Hematopoietic multipotent progenitor cell treated with erythropoietin and hydrocortisone succinate and interleukin-3 and kit ligand, for 8 days (in vitro differentiated cells): ENCODE results near the gene TRMT2A.

Experiments used
- DNase-seq: peaks from one replicate; pipeline ENCODE4 v3.0.0-alpha.2; 2015

The TRMT2A gene

DNA sequence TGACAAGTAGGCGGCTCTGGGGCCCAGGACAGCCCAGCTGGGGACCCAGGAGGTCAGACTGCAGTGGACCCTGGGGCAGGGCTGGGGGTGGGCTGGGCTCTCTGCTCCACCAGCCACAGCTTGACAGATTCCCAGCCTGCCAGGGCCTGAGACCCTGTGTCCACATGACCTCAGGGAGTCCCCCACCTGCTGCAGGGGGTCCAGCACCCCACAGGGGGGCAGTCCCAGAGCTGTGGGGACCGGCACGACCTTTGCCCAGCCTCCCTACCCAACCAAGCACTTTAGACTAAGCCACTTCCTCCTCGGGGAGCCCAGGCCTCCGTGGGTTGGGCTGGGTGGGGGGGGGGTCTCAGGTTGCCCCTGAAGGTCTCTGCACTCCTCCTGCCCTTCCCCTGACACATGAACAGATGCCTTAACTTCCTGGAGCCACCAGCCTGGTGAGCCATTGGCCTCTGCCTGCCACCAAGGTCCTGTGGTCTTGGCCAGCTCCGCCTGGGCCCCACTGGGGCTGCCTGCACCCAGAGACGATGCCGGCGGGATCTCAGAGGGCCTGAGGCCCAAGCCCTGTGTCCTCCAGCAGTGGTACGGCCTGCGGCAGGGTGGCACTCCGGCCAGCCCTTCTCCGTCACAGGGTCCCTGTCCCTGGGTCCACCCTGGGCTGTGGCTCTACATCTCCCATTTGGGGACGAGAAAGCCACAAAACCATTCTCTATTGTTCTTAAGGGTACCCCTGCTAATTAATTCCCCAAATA lies 30.4 kb upstream of the TRMT2A start:
- no peak for DNase-seq

DNA sequence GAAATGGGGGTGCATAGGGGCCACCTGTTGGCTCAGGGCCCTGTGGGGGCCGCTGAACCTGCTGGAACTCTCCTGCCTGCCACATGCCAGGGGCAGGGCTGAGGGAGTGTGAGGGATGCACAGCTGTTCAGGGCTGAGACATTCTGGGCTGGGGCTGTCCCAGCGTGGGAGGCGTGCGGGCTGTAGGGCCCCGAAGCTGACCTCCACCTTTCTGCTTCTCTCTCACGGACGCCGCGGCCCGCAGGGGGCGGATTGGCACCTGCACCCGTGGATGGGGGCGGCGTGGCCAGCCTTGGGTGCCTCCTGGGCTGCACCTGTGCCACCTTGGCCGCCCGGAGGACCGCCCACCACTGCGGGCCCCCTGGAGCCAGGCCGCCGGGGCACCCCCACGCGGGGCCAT lies 29.8 kb upstream of the TRMT2A start:
- no peak for DNase-seq

- DNase-seq: no peak
These were observed 28.8 kb upstream of the TRMT2A start for GRCh38 chr22:20145832-20146223.

DNA sequence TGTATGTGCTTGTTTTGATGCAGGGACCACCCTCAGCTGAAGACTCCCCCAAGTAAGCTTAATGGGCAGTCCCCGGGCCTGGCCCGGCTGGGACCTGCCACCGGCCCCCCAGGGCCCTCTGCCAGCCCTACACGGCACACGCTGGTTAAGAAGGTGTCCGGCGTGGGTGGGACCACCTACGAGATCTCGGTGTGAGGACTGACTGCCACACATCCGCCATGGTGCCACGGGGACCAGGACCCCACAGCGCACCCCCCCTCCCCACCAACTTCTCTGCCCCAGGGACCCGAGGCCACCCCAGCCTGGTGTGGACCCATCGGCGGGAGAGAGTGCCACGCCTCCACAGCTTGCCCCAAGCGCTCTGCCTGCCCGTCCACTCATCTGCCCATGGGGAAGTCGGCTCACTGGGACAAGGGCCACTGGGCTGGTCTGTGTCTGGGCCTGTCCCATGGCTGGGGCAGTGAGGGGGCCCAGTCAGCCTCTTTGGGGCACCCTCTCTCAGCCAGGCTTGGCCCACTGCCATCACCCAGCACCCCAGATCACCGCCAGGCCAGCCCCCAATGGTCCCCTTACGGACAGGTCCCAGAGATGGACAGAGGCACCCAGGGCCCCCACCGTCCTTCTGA lies 28.3 kb upstream of the TRMT2A start:
- DNase-seq: no peak

DNA sequence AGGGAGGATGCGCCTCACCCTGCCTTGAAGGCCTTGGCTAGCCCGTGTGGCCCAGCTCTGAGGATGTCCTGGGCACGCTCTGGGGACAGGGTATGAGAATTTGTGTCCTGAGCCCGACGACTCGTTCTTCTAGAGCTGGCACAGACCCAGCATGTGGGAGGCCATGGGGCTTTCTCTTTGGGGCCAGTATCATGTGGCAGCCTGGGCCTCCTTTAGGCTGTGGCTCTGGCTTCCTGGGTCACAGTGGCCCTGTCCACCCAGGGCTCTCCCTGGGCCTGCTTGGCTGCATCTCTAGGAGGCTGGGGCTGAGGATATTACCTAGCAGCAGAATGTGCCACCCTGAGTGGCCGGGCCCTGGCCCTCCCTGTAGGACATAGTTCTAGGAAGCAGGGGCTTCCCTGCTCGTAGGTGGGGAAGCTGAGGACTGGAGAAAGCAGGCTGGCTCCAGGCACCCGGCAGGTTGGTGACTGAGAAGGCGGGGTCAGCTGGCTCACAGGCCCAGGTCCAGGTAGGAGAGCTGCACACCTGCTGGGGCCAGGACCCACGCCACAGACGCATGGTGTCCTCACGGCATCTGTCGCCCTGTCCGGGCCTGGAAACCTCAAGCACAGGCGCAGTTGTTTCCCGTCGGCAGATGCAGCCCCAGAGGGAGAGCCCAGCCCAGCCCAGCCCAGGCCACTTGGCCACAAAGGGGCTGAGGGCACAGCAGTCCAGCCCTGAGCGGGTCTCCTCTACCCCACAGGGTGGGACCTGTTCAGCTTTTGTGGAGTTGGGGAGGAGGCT lies 27.0 kb upstream of the TRMT2A start:
- DNase-seq: no peak

- DNase-seq: no peak
These were observed 25.9 kb upstream of the TRMT2A start for GRCh38 chr22:20142711-20143621.

DNA sequence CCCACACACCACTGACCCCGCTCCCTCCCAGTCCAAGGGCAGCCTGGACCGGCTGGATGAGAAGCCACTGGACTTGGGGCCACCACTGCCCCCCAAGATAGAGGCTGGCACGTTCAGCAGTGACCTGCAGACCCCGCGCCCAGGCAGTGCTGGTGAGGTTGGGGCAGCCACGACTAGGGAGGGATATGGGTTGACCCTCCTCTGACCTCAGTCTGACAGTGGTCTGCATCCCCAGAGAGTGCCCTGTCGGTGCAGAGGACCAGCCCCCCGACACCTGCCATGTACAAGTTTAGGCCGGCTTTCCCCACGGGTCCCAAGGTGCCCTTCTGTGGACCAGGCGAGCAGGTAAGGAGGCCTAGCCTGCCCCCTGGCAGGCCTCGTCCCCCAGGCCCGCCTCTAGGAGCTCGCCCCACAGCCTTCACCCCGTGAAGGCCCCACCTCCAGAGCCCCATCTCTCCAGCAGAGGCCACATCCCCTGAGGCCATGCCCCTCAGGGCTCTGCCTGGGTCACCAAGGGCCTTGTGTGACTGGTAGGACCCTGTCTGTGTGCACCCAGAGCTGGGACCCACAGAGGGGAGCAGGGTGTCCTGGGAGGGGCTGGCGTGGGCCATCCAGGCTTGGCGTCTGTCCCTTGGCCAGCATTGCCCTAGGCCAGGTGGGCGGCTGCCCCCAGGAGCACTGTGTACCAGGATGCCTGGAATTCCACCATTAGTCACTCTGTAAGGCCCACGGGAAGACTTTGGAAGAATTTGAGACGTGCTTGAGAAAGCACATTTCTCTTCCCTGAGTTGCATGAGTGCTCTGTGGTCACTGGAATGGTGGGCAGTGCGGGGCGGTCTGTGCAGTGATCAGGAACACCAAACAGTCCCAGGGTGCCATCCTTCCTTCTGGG lies 24.4 kb upstream of the TRMT2A start:
- DNase-seq: no peak

DNA sequence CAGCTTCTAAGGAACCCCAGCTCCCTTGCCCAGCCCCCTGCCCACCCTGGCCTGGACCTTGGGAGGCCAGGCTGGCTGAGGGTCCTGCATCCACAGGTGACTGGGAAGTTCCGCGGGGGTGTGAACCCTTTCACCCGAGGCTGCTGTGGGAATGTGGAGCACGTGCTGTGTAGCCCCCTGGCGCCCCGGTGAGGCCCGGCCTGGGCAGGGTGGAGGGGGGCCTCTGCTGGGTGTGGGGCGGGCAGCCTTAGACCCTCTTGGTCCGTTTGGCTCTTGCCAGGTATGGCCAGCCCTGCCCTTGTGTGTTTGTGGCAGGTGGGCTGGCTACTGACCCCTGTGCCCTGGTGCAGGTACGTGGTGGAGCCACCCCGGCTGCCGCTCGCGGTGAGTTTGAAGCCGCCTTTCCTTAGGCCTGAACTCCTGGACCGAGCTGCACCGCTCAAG lies 23.5 kb upstream of the TRMT2A start:
- no peak for DNase-seq

- no peak for DNase-seq
These were observed 23.1 kb upstream of the TRMT2A start for GRCh38 chr22:20140107-20140445.

GRCh38 chr22:20139391-20140106 lies 22.5 kb upstream of the TRMT2A start:
- DNase-seq: no peak

GRCh38 chr22:20138868-20139267 lies 21.8 kb upstream of the TRMT2A start:
- DNase-seq: no peak

DNA sequence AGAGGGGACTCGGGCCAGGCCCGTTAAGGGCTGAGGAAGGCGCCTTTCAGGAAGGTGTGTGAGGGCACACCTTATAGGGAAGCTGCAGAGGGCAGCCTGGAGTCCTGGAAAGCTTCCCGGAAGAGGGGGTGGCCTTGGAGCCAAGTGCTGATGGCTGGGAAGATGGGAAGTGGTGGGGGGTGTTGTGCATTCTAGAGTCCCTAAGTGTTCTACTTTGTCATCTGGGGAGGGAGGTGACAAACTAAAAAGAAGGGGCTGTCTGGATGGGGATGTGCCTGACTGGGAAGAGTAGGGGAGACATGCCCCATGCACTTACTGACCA lies 21.4 kb upstream of the TRMT2A start:
- DNase-seq: no peak

DNA sequence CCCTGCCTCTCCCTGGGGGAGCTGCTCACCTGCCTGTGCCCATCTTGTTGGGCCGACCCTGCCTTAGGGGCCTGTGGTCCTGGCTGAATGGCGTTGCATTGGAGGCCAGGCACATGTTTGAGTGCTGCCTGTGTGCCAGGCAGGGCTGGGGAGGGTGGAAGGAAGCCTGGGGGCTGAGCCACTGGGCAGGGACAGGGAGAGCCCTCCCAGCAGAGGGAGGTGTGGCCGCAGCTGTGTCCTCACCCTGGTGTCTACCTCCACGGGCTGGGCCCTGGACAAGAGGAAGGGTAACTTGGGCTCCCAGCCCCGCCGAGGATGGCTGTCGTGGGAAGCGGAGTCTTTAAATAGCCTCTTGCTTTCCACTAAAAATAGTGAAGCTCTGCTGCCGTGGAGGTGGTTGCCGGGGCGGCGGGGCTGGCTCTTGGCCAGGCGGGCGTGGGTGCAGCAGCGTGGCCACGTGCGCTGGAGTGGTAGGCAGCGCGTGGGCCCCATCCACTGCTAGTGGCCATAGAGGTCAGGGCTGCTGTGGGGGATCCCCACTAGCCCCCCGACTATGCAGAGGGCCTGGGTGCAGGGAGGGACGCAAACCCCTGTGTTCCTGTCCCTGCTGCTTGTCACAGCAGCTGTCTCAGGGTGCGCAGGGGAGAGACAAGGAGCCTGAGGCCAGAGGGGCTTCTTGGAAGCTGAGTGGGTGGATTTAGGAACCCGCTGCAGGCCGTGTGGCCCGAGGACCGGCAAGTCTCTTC lies 20.8 kb upstream of the TRMT2A start:
- no peak for DNase-seq

DNA sequence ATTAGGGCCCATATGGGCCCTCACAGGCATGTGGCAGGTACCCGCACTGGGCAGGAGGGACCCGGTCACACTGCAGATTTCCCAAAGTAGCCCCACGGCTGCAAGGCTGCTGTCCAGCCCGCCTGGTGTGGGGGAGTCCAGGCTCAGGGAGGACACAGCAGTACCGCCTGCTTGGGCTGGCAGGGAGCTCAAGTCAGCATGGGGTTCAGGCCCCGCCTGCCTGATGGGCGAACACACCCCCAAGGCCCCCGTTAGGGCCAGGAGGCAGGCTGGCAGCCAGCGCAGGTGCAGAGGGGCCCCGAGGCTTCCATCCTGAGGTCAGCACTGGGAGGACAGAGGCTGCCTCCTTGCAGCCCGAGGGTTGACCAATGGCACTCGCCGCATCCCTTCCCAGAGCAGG lies 20.1 kb upstream of the TRMT2A start:
- no peak for DNase-seq

- no peak for DNase-seq
These were observed 19.5 kb upstream of the TRMT2A start for GRCh38 chr22:20136603-20136873.

DNA sequence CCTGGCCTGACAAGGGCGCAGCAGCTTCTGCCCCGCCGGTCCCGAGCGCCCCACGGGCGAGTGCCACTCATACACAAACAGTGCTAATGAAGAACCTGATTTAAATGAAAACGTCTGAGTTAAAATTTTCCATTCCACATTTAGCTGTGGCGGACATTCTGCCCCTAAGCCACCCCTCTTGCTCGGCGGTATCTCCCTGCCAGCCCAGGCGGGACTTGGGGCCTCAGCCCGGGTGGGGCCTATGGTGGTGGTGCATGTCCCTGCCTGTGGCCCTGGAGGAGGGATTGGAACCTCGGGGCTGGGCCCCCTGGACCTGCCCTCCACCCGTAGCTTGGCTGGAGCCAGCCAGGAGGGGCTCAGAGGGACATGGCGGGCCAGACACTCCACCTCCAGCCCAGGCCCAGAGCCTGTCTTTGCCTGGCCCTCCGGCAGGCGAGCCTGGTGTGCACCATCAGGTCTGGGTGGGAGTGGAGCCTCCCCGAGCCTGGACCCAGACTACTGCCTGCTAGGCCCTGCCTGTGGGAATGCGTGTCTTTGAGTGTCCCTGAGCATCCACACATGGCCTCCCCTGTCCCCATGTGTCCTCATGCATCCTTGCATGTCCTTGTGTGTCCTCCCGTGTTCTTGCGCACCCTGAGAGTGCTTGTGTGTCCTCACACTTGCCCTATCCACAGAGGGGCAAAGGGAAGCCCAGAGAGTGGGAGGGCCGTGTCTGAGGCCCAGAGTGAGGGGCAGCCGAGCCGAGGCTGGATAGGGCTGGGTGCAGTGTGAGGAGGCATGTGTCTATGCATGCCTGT lies 19.0 kb upstream of the TRMT2A start:
- no peak for DNase-seq

GRCh38 chr22:20135265-20135664 lies 18.2 kb upstream of the TRMT2A start:
- DNase-seq: no peak

DNA sequence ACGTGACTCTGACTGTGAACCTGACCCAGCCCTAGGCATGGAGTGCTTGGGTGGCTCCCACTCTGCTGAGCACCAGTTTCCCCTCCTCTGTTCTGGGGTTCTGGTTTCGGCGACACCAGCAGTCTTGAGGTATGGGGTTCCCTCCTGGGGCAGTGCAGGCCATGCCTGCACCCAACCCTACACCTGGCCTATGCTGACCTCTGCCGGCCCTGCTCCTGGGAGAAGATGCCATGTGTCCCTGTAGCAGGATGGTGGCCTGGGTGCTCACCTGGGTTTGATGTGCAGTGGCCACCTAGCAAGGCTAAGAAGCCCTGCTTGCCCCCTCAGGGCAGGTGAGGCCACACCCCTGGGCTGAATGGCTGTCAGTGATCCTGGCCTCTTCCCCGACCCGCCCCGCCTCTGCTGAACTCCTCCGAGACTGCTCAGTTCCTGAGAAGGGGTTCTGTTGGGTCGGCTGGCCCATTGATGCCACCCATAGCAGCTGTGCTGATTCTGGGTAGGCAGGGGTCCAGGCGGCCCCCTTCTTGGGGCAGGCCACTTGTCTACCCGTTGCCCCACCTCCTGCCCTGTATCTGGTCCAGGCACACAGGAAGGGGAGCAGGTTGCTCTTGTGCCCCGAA lies 17.0 kb upstream of the TRMT2A start:
- no peak for DNase-seq

GRCh38 chr22:20132686-20133246 lies 15.7 kb upstream of the TRMT2A start:
- no peak for DNase-seq
